K562 (cell line): ENCODE data around the gene FOXJ2. TPM values are rescaled to one million over a fixed set of nuclear protein-coding genes. Genes with fewer than 3 reads are reported as not detected.

ENCODE experiments used
- AFF4 ChIP-seq: sonication (generic); formaldehyde crosslinking; IDR thresholded peaks from 2 replicates; pipeline ENCODE4 v1.8.0; 2023; ENCODE audit warnings: mild to moderate bottlenecking, missing genetic modification reagents
- CHD7 ChIP-seq: fragments of 200-600 bp; sonication (generic); IDR thresholded peaks from one replicate; pipeline ENCODE4 v1.6.1; 2012; ENCODE audit warnings: mild to moderate bottlenecking, low read depth, low read length, inconsistent platforms
- CREB3 ChIP-seq: fragments of 450-650 bp; conservative IDR thresholded peaks from 2 replicates; pipeline ENCODE4 v1.6.1; 2016; ENCODE audit warnings: missing genetic modification characterization, low read depth, mild to moderate bottlenecking, missing compliant biosample characterization, moderate library complexity
- FUS ChIP-seq: fragments of 200-400 bp; formaldehyde crosslinking; optimal IDR thresholded peaks from 2 replicates; pipeline ENCODE3; 2017; ENCODE audit warnings: low read depth, low read length
- ID3 ChIP-seq, 2 experiments: fragments of 250-450 bp in 1 of 2; fragments of 450-650 bp in 1 of 2; sonication (Bioruptor Pico) in 1 of 2; IDR thresholded peaks; 2 replicates each; pipeline versions ENCODE4 v1.6.1 to v1.8.0; 2016 to 2021; ENCODE audit warnings: mild to moderate bottlenecking in 2 of 2, moderate library complexity in 2 of 2, missing compliant biosample characterization in 1 of 2, missing genetic modification characterization in 1 of 2
- PHB2 ChIP-seq: fragments of 450-650 bp; IDR thresholded peaks from 2 replicates; pipeline ENCODE4 v1.6.1; 2017; ENCODE audit warnings: low read depth
- POLR2AphosphoS2 ChIP-seq: IDR thresholded peaks from 2 replicates; pipeline ENCODE4 v1.6.1; 2012; ENCODE audit warnings: low read length, improper control_type of control experiment
- RHOXF2B ChIP-seq: fragments of 250-450 bp; sonication (Bioruptor Pico); conservative IDR thresholded peaks from 2 replicates; pipeline ENCODE4 v1.5.1; 2021
- polyA plus RNA-seq, 8 experiments: library from polyadenylated mRNA; depleted of rRNA in 4 of 8; stranded (reverse) in 5 of 8; unstranded in 3 of 8; fragments of >200 nt; fragmentation: Nextera tagmentation in 2 of 8; fragmentation: Illumina TruSeq in 1 of 8; extraction: Ambion mirVana in 2 of 8; extraction: Trizol in 1 of 8; gene quantifications; 2 replicates each; pipeline versions ENCODE4 v1.2.1 to v1.2.3, GENCODE V29; 2011 to 2014; ENCODE audit warnings: inconsistent platforms in 1 of 8, missing spikeins in 1 of 8
- total RNA-seq, 7 experiments: library from RNA; depleted of rRNA in 6 of 7; stranded (reverse); fragments of >200 nt in 6 of 7; fragmentation: Illumina TruSeq in 2 of 7; extraction: Trizol in 2 of 7; gene quantifications; 2 replicates each; pipeline versions ENCODE4 v1.2.1 to v1.2.3, GENCODE V29; 2011 to 2021; ENCODE audit warnings: low replicate concordance in 1 of 7

The FOXJ2 gene
- total and polyA plus RNA-seq, 9 of the 15 experiments (the other 6 are each of a cell fraction or from before 2014, with no cell fraction given) = 1.0 to 7.5 (median 2.4) TPM

GRCh38 chr12:8026291-8026900 lies 6.1 kb upstream of the FOXJ2 start (continued):
- TF ChIP-seq CREB3 (no peak), PHB2 (no peak), CHD7 (no peak), FUS (no peak), RHOXF2B (CRISPR knock-in tag) (no peak), ID3 (CRISPR knock-in tag; IDR thresholded peaks at IDR 0.05) (no peak), ID3 (tag; IDR thresholded peaks at IDR 0.05) (no peak), POLR2AphosphoS2 (no peak), AFF4 (CRISPR knock-in tag) (no peak)
